Left ventricle myocardium inferior (tissue), 1 donor: ENCODE results near the gene BRD3OS. TPM values are rescaled to one million over a fixed set of nuclear protein-coding genes. Genes with fewer than 3 reads are reported as not detected.
A peak's percentile ranks its signal among the peaks of the same experiment; 100 is the strongest.

Experiments used
- DNase-seq: peaks from one replicate; pipeline ENCODE4 v3.0.0-alpha.2; 2020
- H3K27ac ChIP-seq: fragments of 200-600 bp; replicated peaks from 2 replicates; pipeline ENCODE4 v1.8.0; 2021
- H3K27me3 ChIP-seq: fragments of 200-600 bp; 2 replicates; pipeline ENCODE4 v1.8.0; 2021; ENCODE audit warnings: low read depth
- H3K36me3 ChIP-seq: fragments of 200-600 bp; 2 replicates; pipeline ENCODE4 v1.8.0; 2021
- H3K4me1 ChIP-seq: fragments of 200-600 bp; 2 replicates; pipeline ENCODE4 v1.8.0; 2021
- H3K4me3 ChIP-seq: fragments of 200-600 bp; 2 replicates; pipeline ENCODE4 v1.8.0; 2021; ENCODE audit warnings: mild to moderate bottlenecking, moderate library complexity
- H3K9me3 ChIP-seq: fragments of 200-600 bp; replicated peaks from 2 replicates; pipeline ENCODE4 v1.8.0; 2021
- CTCF ChIP-seq: fragments of 200-600 bp; IDR thresholded peaks from 2 replicates; pipeline ENCODE4 v1.8.0; 2021; ENCODE audit warnings: antibody characterized with exemption, mild to moderate bottlenecking, borderline replicate concordance
- intact Hi-C: fragments of 100-400 bp; cut with micrococcal nuclease; formaldehyde crosslinking; loops from one replicate; pipeline ENCODE4 v1.11.0; 2022
- total RNA-seq: library from RNA; stranded (reverse); fragmentation: NEBNext Ultra II Directional; extraction: Animal tissue kit (Norgen Biotek cat#: 25700); gene quantifications from one replicate; pipeline ENCODE4 v1.2.1, GENCODE V29; 2021
- donor health status: DM: no; HTN: yes; CAD: no; lungs with severe emphysema.

BRD3OS gene
- total RNA-seq, 1 donor from 2014 or later: 5.7 TPM

- Histone ChIP-seq H3K4me3 (no peak overlapping the region), H3K36me3 (no peaks in the 10 kb centered on the region), H3K27ac (no peak overlapping the region), H3K4me1 (peaks cover 35% of the 10 kb centered on the region), H3K9me3 (no peaks in the 10 kb centered on the region), H3K27me3 (peaks cover 15% of the 10 kb centered on the region)
- intact Hi-C loops: loop anchor here (5.0 kb wide), 1 partner anchor 202 kb away; no protein-coding TSS in a partner anchor
- TF ChIP-seq CTCF: peak; percentile 99
- peak; percentile 78 for DNase-seq
Measured at GRCh38 chr9:133994353-133995011, 30.8 kb upstream of the BRD3OS start.

- intact Hi-C loops: no loop called here
- no peaks in the 10 kb centered on the region for H3K9me3 ChIP-seq
- DNase-seq: no peak
Measured at GRCh38 chr9:133995012-133995896, 30.0 kb upstream of the BRD3OS start.

GRCh38 chr9:133996531-133997520 is 28.5 kb upstream of the BRD3OS start:
- intact Hi-C loops: no loop called here
- Histone ChIP-seq H3K27me3 (peaks cover 10% of the 10 kb centered on the region), H3K4me3 (no peak overlapping the region), H3K27ac (no peak overlapping the region), H3K9me3 (no peaks in the 10 kb centered on the region), H3K36me3 (no peaks in the 10 kb centered on the region), H3K4me1 (peaks cover 19% of the 10 kb centered on the region)
- TF ChIP-seq CTCF: no peak
- DNase-seq: no peak

More at GRCh38 chr9:133995012-133995896, 30.0 kb upstream of the BRD3OS start:
- peaks cover 15% of the 10 kb centered on the region for H3K27me3 ChIP-seq
- H3K27ac ChIP-seq: no peak overlapping the region
- H3K4me1 ChIP-seq: peaks cover 34% of the 10 kb centered on the region
- TF ChIP-seq CTCF: no peak
- no peak overlapping the region for H3K4me3 ChIP-seq
- no peaks in the 10 kb centered on the region for H3K36me3 ChIP-seq

GRCh38 chr9:133997584-133997983 is 27.7 kb upstream of the BRD3OS start:
- peaks cover 19% of the 10 kb centered on the region for H3K4me1 ChIP-seq
- H3K36me3 ChIP-seq: no peaks in the 10 kb centered on the region
- no peak overlapping the region for H3K4me3 ChIP-seq
- DNase-seq: no peak
- H3K27ac ChIP-seq: no peak overlapping the region
- intact Hi-C loops: no loop called here
- H3K9me3 ChIP-seq: no peaks in the 10 kb centered on the region
- H3K27me3 ChIP-seq: peaks cover 10% of the 10 kb centered on the region
- TF ChIP-seq CTCF: no peak
